HG03378 (cell line): ENCODE data around the gene PAN3.

Source experiments
- ATAC-seq: cut with Tn5 transposase; IDR thresholded peaks from one replicate; pipeline ENCODE4 v1.9.1; 2021; ENCODE audit warnings: mild to moderate bottlenecking, moderate library complexity; ENCODE audit not compliant: unreplicated experiment

PAN3 gene

GRCh38 chr13:28333204-28333881, 195.0 kb downstream of the PAN3 start:
- ATAC-seq = no peak

GRCh38 chr13:28336193-28336657, 197.9 kb downstream of the PAN3 start:
- ATAC-seq = no peak

GRCh38 chr13:28337166-28338005, 199.0 kb downstream of the PAN3 start:
- ATAC-seq = no peak

- no peak for ATAC-seq
Observed at GRCh38 chr13:28338006-28338574, 199.7 kb downstream of the PAN3 start.

- no peak for ATAC-seq
Observed at GRCh38 chr13:28338742-28339141, 200.4 kb downstream of the PAN3 start.

- ATAC-seq = no peak
Observed at GRCh38 chr13:28339419-28339818, 201.1 kb downstream of the PAN3 start.

- ATAC-seq = no peak
Observed at GRCh38 chr13:28340272-28340793, 202.0 kb downstream of the PAN3 start.

GRCh38 chr13:28342251-28342650, 203.9 kb downstream of the PAN3 start:
- no peak for ATAC-seq

- ATAC-seq = no peak
Observed at GRCh38 chr13:28344163-28344562, 205.8 kb downstream of the PAN3 start.
